ENCODE data around the gene ARHGEF2.

Gene ARHGEF2

GRCh38 chr1:155904261-155904660 lies 74.1 kb downstream of the ARHGEF2 start:
- no peak for DNase-seq

- DNase-seq = no peak
Observed at GRCh38 chr1:155900161-155900560, 78.2 kb downstream of the ARHGEF2 start.

- no peak for DNase-seq
Observed at GRCh38 chr1:155899683-155900082, 78.7 kb downstream of the ARHGEF2 start.

GRCh38 chr1:155898888-155899287 lies 79.5 kb downstream of the ARHGEF2 start:
- DNase-seq = no peak

- no peak for DNase-seq
Observed at GRCh38 chr1:155897746-155898145, 80.6 kb downstream of the ARHGEF2 start.

Measured in NCI-H345 (cell line).